ENCODE results near the gene MAGED2. TPM values are rescaled to one million over a fixed set of nuclear protein-coding genes. Genes with fewer than 3 reads are reported as not detected.

MAGED2 gene
- total RNA-seq, 1 experiment from 2014 or later, result 32.4 TPM

- no peak for DNase-seq (ENCODE audit: low read depth, low spot score)
- TF ChIP-seq CEBPB (IDR thresholded peaks at IDR 0.05; ENCODE audit: low read depth) (no peak), RAD21 (IDR thresholded peaks at IDR 0.05; ENCODE audit: low read depth) (no peak), SRF (IDR thresholded peaks at IDR 0.05; ENCODE audit: low read depth) (no peak), ATF3 (IDR thresholded peaks at IDR 0.05) (no peak), EZH2 (IDR thresholded peaks at IDR 0.05) (no peak), ELF1 (IDR thresholded peaks at IDR 0.05; ENCODE audit: borderline replicate concordance, low read depth) (no peak), EGR1 (IDR thresholded peaks at IDR 0.05; ENCODE audit: low read depth) (no peak), ZBTB33 (IDR thresholded peaks at IDR 0.05; ENCODE audit: extremely low read depth, insufficient replicate concordance, low read length) (no peak), TCF7L2 (IDR thresholded peaks at IDR 0.05; ENCODE audit: borderline replicate concordance, extremely low read depth, insufficient read depth, insufficient read length) (no peak), POLR2A (IDR thresholded peaks at IDR 0.05; ENCODE audit: borderline replicate concordance, extremely low read depth, insufficient read depth, insufficient read length) (no peak), YY1 (IDR thresholded peaks at IDR 0.05; ENCODE audit: extremely low read depth, insufficient replicate concordance, low read depth, low read length) (no peak)
- TF ChIP-seq, protein P1, sequence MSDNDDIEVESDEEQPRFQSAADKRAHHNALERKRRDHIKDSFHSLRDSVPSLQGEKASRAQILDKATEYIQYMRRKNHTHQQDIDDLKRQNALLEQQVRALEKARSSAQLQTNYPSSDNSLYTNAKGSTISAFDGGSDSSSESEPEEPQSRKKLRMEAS (IDR thresholded peaks at IDR 0.05), result no peak
- Histone ChIP-seq H3K9me2 (ENCODE audit: insufficient read depth) (no peaks in the 10 kb centered on the region), H2AFZ (ENCODE audit: low read depth, low read length, poor library complexity, severe bottlenecking) (no peak overlapping the region), H3K4me2 (ENCODE audit: low read length) (no peak overlapping the region), H3K27ac (ENCODE audit: low read depth, low read length) (no peak overlapping the region), H3K4me1 (ENCODE audit: control insufficient read depth in 1 of 2, insufficient read depth in 2 of 2, low read length in 2 of 2) (no peaks in the 10 kb centered on the region), H3K9me3 (ENCODE audit: control insufficient read depth in 1 of 2, insufficient read depth in 1 of 2, low read depth in 1 of 2, low read length in 2 of 2) (no peaks in the 10 kb centered on the region), H3K27me3 (ENCODE audit: insufficient read depth, low read length) (no peaks in the 10 kb centered on the region), H3K9ac (ENCODE audit: low read length) (no peak overlapping the region), H4K20me1 (ENCODE audit: insufficient read depth) (no peaks in the 10 kb centered on the region), H3K36me3 (ENCODE audit: control insufficient read depth in 1 of 2, insufficient read depth in 2 of 2, low read length in 2 of 2) (no peaks in the 10 kb centered on the region), H3K79me2 (ENCODE audit: insufficient read depth, low read length) (no peaks in the 10 kb centered on the region), H3K4me3 (replicated peaks in 1 of 2; ENCODE audit: low read depth in 1 of 2, low read length in 2 of 2) (no peak overlapping the region)
- RAD21 ChIA-PET (ENCODE audit: low non-redundant PET in 1 of 2, low total read pairs in 2 of 2, uncharacterized antibody in 2 of 2, unreplicated experiment in 2 of 2), result no interaction called here
- ATAC-seq, result no peak
- intact Hi-C loops (cut with micrococcal nuclease), result no loop called here
- CTCF ChIA-PET, result no interaction called here
- POLR2A ChIA-PET, result no interaction called here
- BruUV-seq (replicated peaks), result no TSS peak
Observed at GRCh38 chrX:54865208-54865607, 57.7 kb downstream of the MAGED2 start.

Other genes starting within 250 kb of the MAGED2 start
- gene ITIH6, start 9.5 kb upstream of the MAGED2 start, total RNA-seq (2021; ENCODE audit: unreplicated experiment), result not detected
- 0.25 TPM for gene TRO, start 113.1 kb downstream of the MAGED2 start, total RNA-seq (2021; ENCODE audit: unreplicated experiment)
- gene PFKFB1, start 186.4 kb downstream of the MAGED2 start, total RNA-seq (2021; ENCODE audit: unreplicated experiment), result 0.81 TPM
- gene APEX2, start 192.6 kb downstream of the MAGED2 start, total RNA-seq (2021; ENCODE audit: unreplicated experiment), result 28.2 TPM
- not detected for gene ALAS2, start 223.2 kb downstream of the MAGED2 start, total RNA-seq (2021; ENCODE audit: unreplicated experiment)

Data from HCT116 (cell line).